PC-9 (cell line): ENCODE data around the gene RMC1. TPM values are rescaled to one million over a fixed set of nuclear protein-coding genes. Genes with fewer than 3 reads are reported as not detected.
"Not testable (repeated sequence)": the region's sequence is repeated elsewhere in the genome, so short reads cannot be mapped to it uniquely, and the experiment has no call there.

ENCODE experiments used
- BruUV-seq: library from RNA; stranded (reverse); fragments of 400-500 nt; replicated peaks from 2 replicates; lab custom pipeline; 2021; lab: Mats Ljungman, UMichigan
- CTCF ChIA-PET: fragments of 300-600 bp; sonication (Branson Sonifier 250); formaldehyde crosslinking; loops from one replicate; lab custom pipeline; 2022; ENCODE audit warnings: antibody characterized with exemption; lab: Charles Lee
- POLR2A ChIA-PET: fragments of 300-600 bp; sonication (Branson Sonifier 250); formaldehyde crosslinking; loops from one replicate; lab custom pipeline; 2022; ENCODE audit warnings: antibody characterized with exemption; ENCODE audit not compliant: unreplicated experiment; lab: Charles Lee
- DNase-seq, 2 experiments: peaks; one replicate each; pipeline versions ENCODE4 v3.0.0 to v3.0.0-alpha.2; 2015 to 2022; ENCODE audit warnings: mixed read lengths in 1 of 2
- H2AFZ ChIP-seq: fragments of 200-600 bp; sonication (generic); 2 replicates; pipeline ENCODE4 v1.8.1; 2017; ENCODE audit warnings: antibody characterized with exemption
- H3F3A ChIP-seq: fragments of 200-600 bp; sonication (generic); 2 replicates; pipeline ENCODE4 v1.8.1; 2017; ENCODE audit warnings: antibody characterized with exemption, mild to moderate bottlenecking, low read depth; ENCODE audit not compliant: insufficient read depth
- H3K27ac ChIP-seq: fragments of 200-600 bp; sonication (generic); 2 replicates; pipeline ENCODE4 v1.6.1; 2016; ENCODE audit warnings: mixed run types
- H3K27me3 ChIP-seq: fragments of 200-600 bp; sonication (generic); 2 replicates; pipeline ENCODE4 v1.6.1; 2016; ENCODE audit warnings: low read depth, mixed run types; ENCODE audit not compliant: insufficient read depth
- H3K36me3 ChIP-seq: fragments of 200-600 bp; sonication (generic); 2 replicates; pipeline ENCODE4 v1.6.1; 2016; ENCODE audit warnings: low read depth, mixed run types
- H3K4me1 ChIP-seq: fragments of 200-600 bp; sonication (generic); replicated peaks from 2 replicates; pipeline ENCODE4 v1.6.1; 2016; ENCODE audit warnings: mixed run types; ENCODE audit not compliant: insufficient read depth
- H3K4me2 ChIP-seq: fragments of 200-600 bp; sonication (generic); 2 replicates; pipeline ENCODE4 v1.6.1; 2017; ENCODE audit warnings: mixed run types
- H3K4me3 ChIP-seq: fragments of 200-600 bp; sonication (generic); 2 replicates; pipeline ENCODE4 v1.6.1; 2016; ENCODE audit warnings: mixed run types
- H3K79me2 ChIP-seq: fragments of 200-600 bp; sonication (generic); 2 replicates; pipeline ENCODE4 v1.6.1; 2017; ENCODE audit warnings: low read depth, mixed run types
- H3K9me2 ChIP-seq: fragments of 200-600 bp; sonication (generic); 2 replicates; pipeline ENCODE4 v1.8.1; 2017; ENCODE audit warnings: mild to moderate bottlenecking; ENCODE audit not compliant: insufficient read depth
- H3K9me3 ChIP-seq: fragments of 200-600 bp; sonication (generic); 2 replicates; pipeline ENCODE4 v1.8.1; 2016; ENCODE audit warnings: low read depth; ENCODE audit not compliant: insufficient read depth
- H4K20me1 ChIP-seq: fragments of 200-600 bp; sonication (generic); 2 replicates; pipeline ENCODE4 v1.8.1; 2017; ENCODE audit not compliant: insufficient read depth
- EZH2 ChIP-seq: fragments of 200-600 bp; sonication (generic); IDR thresholded peaks from 2 replicates; pipeline ENCODE4 v1.8.0; 2017; ENCODE audit warnings: antibody characterized with exemption, low read depth
- intact Hi-C: fragments of 100-400 bp; cut with micrococcal nuclease; formaldehyde crosslinking; loops from one replicate; pipeline ENCODE4 v1.10.0; 2022; ENCODE audit not compliant: unreplicated experiment
- total RNA-seq: library from RNA; stranded (reverse); gene quantifications from 2 replicates; pipeline ENCODE4 v1.2.3, GENCODE V29; 2021
- TF ChIP-seq, protein P1 (sequence below): fragments of 200-600 bp; sonication (generic); conservative IDR thresholded peaks from 2 replicates; pipeline ENCODE4 v1.6.1; 2017; ENCODE audit warnings: mixed run types, antibody characterized with exemption, mild to moderate bottlenecking, moderate library complexity

Gene RMC1
- total RNA-seq, 1 experiment from 2014 or later, result 19.6 TPM

DNA sequence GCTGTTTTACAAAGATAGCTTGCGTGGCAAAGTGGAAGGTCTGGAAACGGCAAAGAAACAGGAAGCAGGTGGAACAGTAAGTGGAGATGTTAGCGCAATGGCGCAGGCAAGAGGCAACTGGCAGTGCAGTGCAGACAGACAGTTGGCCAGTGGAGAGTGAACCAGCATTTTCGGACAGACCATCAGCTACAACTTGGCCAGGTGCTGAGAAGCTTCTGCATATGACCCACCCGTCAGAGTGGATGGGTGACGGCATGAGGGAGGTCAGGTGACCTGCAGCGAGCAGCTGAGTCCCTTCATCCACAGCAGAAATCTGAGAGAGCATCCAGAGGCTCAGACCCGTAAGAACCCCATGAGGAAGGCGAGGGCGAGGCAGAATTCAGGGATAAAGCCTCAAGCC is 49.2 kb downstream of the RMC1 start:
- no peaks in the 10 kb centered on the region for H3K9me2 ChIP-seq
- no peak overlapping the region for H3K27ac ChIP-seq
- H3K27me3 ChIP-seq, result no peaks in the 10 kb centered on the region
- no peak overlapping the region for H2AFZ ChIP-seq
- BruUV-seq, result no TSS peak
- H3K36me3 ChIP-seq, result no peaks in the 10 kb centered on the region; the same call in 1 of the 2 replicates
- no peak overlapping the region for H3K4me2 ChIP-seq
- no peaks in the 10 kb centered on the region for H3K9me3 ChIP-seq
- no peaks in the 10 kb centered on the region for H4K20me1 ChIP-seq
- intact Hi-C loops, result no loop called here
- peaks cover 36% of the 10 kb centered on the region for H3K4me1 ChIP-seq
- DNase-seq, result no peak
- ChIA-PET CTCF (interaction anchor here (0.6 kb wide), 1 partner anchor 10 kb away, joined by 6 read pairs; no protein-coding TSS in a partner anchor), POLR2A (no interaction called here)
- H3K79me2 ChIP-seq, result no peaks in the 10 kb centered on the region
- no peak for TF ChIP-seq EZH2
- TF ChIP-seq, protein P1, sequence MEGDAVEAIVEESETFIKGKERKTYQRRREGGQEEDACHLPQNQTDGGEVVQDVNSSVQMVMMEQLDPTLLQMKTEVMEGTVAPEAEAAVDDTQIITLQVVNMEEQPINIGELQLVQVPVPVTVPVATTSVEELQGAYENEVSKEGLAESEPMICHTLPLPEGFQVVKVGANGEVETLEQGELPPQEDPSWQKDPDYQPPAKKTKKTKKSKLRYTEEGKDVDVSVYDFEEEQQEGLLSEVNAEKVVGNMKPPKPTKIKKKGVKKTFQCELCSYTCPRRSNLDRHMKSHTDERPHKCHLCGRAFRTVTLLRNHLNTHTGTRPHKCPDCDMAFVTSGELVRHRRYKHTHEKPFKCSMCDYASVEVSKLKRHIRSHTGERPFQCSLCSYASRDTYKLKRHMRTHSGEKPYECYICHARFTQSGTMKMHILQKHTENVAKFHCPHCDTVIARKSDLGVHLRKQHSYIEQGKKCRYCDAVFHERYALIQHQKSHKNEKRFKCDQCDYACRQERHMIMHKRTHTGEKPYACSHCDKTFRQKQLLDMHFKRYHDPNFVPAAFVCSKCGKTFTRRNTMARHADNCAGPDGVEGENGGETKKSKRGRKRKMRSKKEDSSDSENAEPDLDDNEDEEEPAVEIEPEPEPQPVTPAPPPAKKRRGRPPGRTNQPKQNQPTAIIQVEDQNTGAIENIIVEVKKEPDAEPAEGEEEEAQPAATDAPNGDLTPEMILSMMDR, result no peak
- H3F3A ChIP-seq, result peaks cover 29% of the 10 kb centered on the region
- H3K4me3 ChIP-seq, result no peak overlapping the region

DNA sequence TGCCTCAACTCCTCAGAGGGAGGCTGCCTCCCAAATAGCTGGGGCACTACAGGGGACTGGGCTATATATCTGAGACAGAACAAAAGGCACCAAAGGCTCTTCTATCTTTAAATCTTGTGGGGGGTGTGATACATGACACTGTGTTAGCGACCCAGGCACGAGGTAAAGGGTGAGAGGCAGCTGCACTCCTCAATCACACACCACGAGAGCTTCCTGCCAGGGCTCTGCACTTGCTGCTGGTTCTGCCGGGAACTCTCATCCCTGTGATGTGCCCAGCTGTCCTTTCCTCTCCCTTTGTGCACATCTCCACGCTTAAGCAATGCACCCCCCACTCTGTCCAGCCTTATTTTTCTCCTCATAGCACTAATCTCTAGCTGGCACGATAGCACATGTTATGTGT is 50.6 kb downstream of the RMC1 start:
- Histone ChIP-seq H3K4me3 (no peak overlapping the region), H3K79me2 (no peaks in the 10 kb centered on the region), H3K36me3 (no peaks in the 10 kb centered on the region), H3K9me2 (no peaks in the 10 kb centered on the region), H3F3A (peaks cover 17% of the 10 kb centered on the region), H2AFZ (no peak overlapping the region), H3K9me3 (no peaks in the 10 kb centered on the region), H3K4me1 (peaks cover 22% of the 10 kb centered on the region), H4K20me1 (no peaks in the 10 kb centered on the region), H3K4me2 (no peak overlapping the region), H3K27ac (no peak overlapping the region), H3K27me3 (no peaks in the 10 kb centered on the region)
- ChIA-PET CTCF (no interaction called here), POLR2A (no interaction called here)
- TF ChIP-seq EZH2, result no peak
- TF ChIP-seq, protein P1, result no peak
- intact Hi-C loops, result no loop called here
- no peak for DNase-seq
- no TSS peak for BruUV-seq

DNA sequence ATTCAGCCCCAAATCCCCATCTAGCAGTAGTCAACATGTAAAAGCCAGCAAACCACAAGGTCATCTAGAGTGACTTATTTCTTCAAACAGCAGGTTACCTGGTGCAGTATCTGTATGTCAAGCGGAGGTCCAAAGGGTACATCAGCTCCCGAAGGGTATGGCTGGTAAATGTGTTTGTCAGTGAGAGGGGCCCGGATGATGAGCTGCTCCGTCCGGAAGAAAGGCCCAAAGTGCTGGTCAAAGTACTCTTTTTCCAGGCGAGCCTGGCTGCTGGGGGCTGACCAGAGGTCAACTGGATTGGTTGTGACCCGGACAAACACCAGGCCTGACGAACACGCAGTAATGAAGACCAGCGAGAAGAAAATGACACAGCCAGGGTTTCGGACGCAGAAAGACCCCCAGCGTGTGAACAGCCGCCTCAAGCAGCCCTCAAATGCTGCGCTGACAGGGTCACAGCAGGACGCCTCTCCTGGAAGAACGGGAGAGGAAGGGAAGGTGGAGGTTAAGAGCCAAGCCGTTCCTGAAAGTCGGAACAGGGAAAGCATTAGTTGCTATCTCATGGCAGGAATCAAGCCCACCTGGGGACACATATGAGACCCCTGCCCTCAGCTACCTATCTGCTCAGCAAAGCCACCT is 53.0 kb downstream of the RMC1 start:
- CTCF ChIA-PET, result no interaction called here

DNA sequence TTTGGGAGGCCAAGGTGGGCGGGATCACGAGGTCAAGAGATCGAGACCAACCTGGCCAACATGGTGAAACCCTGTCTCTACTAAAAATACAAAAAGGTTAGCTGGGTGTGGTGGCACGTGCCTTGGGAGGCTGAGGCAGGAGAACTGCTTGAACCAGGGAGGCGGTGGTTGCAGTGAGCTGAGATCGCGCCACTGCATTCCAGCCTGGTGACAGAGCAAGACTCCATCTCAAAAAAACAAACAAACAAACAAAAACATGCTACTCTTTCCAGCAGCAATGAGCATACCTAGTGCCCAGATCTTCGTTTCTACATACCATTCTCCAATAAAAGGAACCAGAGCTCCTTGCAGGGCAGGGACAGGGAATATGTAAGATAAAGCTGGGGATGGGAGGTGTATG is 54.2 kb downstream of the RMC1 start:
- H3K79me2 ChIP-seq, POLR2A ChIA-PET, H2AFZ ChIP-seq, H4K20me1 ChIP-seq, H3K4me3 ChIP-seq, H3K36me3 ChIP-seq, H3K4me1 ChIP-seq, CTCF ChIA-PET, H3F3A ChIP-seq, DNase-seq, H3K9me2 ChIP-seq, H3K4me2 ChIP-seq, H3K27me3 ChIP-seq, BruUV-seq, H3K27ac ChIP-seq, intact Hi-C loops, H3K9me3 ChIP-seq: not testable (repeated sequence)

More for the DNA sequence above, 53.0 kb downstream of the RMC1 start:
- intact Hi-C loops, result no loop called here
- Histone ChIP-seq H3K4me2 (no peak overlapping the region), H3K9me3 (no peaks in the 10 kb centered on the region), H3K79me2 (no peaks in the 10 kb centered on the region), H2AFZ (no peak overlapping the region), H3K27me3 (no peaks in the 10 kb centered on the region), H3F3A (peaks cover 7% of the 10 kb centered on the region; the same call in 1 of the 2 replicates), H3K4me1 (peaks cover 11% of the 10 kb centered on the region), H4K20me1 (no peaks in the 10 kb centered on the region), H3K9me2 (no peaks in the 10 kb centered on the region), H3K36me3 (no peaks in the 10 kb centered on the region), H3K27ac (no peak overlapping the region), H3K4me3 (no peak overlapping the region)
- POLR2A ChIA-PET, result no interaction called here
- no peak for TF ChIP-seq EZH2
- TF ChIP-seq, protein P1, result no peak
- BruUV-seq, result no TSS peak
- DNase-seq, result no peak
